ENCODE results near the gene PAM16.

DNA sequence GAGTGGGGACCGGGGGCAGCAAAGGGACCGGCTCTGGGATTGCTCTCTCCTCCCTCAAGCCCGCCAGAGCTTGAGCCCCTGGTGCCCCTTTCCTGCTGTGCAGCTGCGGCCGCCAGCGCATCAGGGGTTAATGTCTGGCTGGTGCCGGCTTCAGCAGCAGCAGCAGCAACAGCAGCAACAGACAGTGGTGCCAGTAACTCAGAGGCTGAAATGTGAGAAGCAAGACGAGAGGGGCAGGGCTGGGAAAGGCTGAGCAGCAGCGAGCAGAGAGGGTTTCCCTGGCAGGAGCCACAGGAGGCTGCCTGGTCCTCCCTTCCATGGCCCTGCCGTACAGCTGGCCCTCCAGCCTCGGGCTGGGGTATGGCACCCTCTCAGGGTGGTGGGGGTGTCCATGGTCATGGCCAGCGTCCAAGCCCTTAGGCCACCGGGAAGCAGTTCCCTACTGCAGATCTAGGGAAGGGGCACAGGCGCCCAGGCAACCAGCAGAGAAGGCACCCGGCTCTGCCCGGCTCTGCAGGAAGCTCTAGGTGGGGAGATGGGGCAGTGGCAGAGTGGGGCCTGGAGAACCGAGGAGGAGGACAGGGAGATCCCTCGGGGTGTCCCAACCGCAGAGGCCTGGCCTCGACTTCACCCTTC is 57.2 kb downstream of the PAM16 start:
- TF ChIP-seq, protein P1, sequence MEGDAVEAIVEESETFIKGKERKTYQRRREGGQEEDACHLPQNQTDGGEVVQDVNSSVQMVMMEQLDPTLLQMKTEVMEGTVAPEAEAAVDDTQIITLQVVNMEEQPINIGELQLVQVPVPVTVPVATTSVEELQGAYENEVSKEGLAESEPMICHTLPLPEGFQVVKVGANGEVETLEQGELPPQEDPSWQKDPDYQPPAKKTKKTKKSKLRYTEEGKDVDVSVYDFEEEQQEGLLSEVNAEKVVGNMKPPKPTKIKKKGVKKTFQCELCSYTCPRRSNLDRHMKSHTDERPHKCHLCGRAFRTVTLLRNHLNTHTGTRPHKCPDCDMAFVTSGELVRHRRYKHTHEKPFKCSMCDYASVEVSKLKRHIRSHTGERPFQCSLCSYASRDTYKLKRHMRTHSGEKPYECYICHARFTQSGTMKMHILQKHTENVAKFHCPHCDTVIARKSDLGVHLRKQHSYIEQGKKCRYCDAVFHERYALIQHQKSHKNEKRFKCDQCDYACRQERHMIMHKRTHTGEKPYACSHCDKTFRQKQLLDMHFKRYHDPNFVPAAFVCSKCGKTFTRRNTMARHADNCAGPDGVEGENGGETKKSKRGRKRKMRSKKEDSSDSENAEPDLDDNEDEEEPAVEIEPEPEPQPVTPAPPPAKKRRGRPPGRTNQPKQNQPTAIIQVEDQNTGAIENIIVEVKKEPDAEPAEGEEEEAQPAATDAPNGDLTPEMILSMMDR (IDR thresholded peaks at IDR 0.05) = no peak
- TF ChIP-seq POLR2A (IDR thresholded peaks at IDR 0.05) = no peak
